ENCODE results near the gene CFC1. TPM values are rescaled to one million over a fixed set of nuclear protein-coding genes. Genes with fewer than 3 reads are reported as not detected.
"Not testable (repeated sequence)": the region's sequence is repeated elsewhere in the genome, so short reads cannot be mapped to it uniquely, and the experiment has no call there.

The CFC1 gene
- total and polyA plus RNA-seq, 9 donors = 0.07 to 0.34 TPM; not detected in 7

DNA sequence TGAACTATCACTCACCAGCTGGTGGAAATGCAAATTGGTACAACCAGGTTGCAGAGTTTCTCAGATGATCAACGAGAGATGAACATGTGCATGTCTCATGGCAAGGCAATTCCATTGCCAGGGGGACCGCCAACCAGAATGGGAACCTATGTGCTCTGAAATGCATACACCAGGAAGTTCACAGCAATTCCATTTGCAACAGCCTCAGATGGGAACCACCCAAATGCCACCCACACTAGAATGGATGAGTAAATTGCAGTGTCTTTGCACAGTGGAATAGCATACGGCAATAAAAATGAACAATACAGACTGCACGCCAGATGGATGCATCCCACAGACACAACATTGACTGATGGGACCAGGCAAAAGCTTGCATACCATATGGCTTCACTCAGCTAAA, 56.6 kb downstream of the CFC1 start:
- H3K4me3 ChIP-seq; H3K27me3 ChIP-seq; H3K9me3 ChIP-seq; H3K27ac ChIP-seq; intact Hi-C loops (cut with DNase I); H3K4me1 ChIP-seq (ENCODE audit: insufficient read depth); DNase-seq; H3K36me3 ChIP-seq: not testable (repeated sequence)
- no CpG with 5 or more reads among the region's 4 CpGs for WGBS, 3 donors

Small RNA genes within 50 kb of the gene (small RNA-seq; reads per million reads assigned to genes)
- not detected for gene RF00017
- gene RNU6-848P = not detected

Other genes with a start within 250 kb of the CFC1 start
- 10 to 100 TPM; 22.2 to 47.2 (median 30.8) TPM for gene PTPN18, start 243.5 kb downstream of the CFC1 start, total RNA-seq
- 10 to 100 TPM; 29.0 to 62.6 TPM for gene PTPN18, start 243.5 kb downstream of the CFC1 start, polyA plus RNA-seq
- under 1 TPM in 4 of 7 donors, not detected in 3; 0.05 to 0.80 (median 0.45) TPM for gene POTEI, start 90.2 kb downstream of the CFC1 start, total RNA-seq
- not detected for gene POTEI, start 90.2 kb downstream of the CFC1 start, polyA plus RNA-seq
- under 1 TPM in 1 of 7 donors, not detected in 6; 0.38 TPM for gene CFC1B, start 78.4 kb downstream of the CFC1 start, total RNA-seq
- gene CFC1B, start 78.4 kb downstream of the CFC1 start, polyA plus RNA-seq = not detected
- gene POTEJ, start 11.9 kb upstream of the CFC1 start, total RNA-seq = under 1 TPM in 2 of 7 donors, not detected in 5; 0.11 to 0.12 TPM
- gene POTEJ, start 11.9 kb upstream of the CFC1 start, polyA plus RNA-seq = not detected
- not detected for gene GPR148, start 129.5 kb upstream of the CFC1 start, total RNA-seq
- not detected for gene GPR148, start 129.5 kb upstream of the CFC1 start, polyA plus RNA-seq
- not detected for gene AMER3, start 156.0 kb upstream of the CFC1 start, total RNA-seq
- not detected for gene AMER3, start 156.0 kb upstream of the CFC1 start, polyA plus RNA-seq
- 10 to 100 TPM in 6 of 7 donors, 1 to 10 TPM in 1; 8.6 to 27.4 (median 18.5) TPM for gene ARHGEF4, start 237.3 kb upstream of the CFC1 start, total RNA-seq
- gene ARHGEF4, start 237.3 kb upstream of the CFC1 start, polyA plus RNA-seq = 10 to 100 TPM in 1 of 2 donors, 1 to 10 TPM in 1; 9.6 to 12.8 TPM

Data from ovary (tissue), 9 donors.